Ammon's horn (tissue), 1 donor: ENCODE measurements around the gene SCD.

ENCODE experiments used
- DNase-seq: peaks from one replicate; pipeline ENCODE4 v3.0.0-alpha.2; 2016; ENCODE audit warnings: low spot score

SCD gene

GRCh38 chr10:100401631-100402328 is 54.7 kb downstream of the SCD start:
- no peak for DNase-seq

GRCh38 chr10:100403734-100404133 is 56.7 kb downstream of the SCD start:
- DNase-seq: no peak

- no peak for DNase-seq
Measured at GRCh38 chr10:100413173-100413572, 66.1 kb downstream of the SCD start.
